ENCODE measurements around the gene RLN3. TPM values are rescaled to one million over a fixed set of nuclear protein-coding genes. Genes with fewer than 3 reads are reported as not detected.
A peak's percentile ranks its signal among the peaks of the same experiment; 100 is the strongest.

RLN3 gene
- total and polyA plus RNA-seq, 9 of the 15 experiments (the other 6 are each of a cell fraction or from before 2014, with no cell fraction given), result 0.31 to 1.2 (median 0.71) TPM; not detected in 6

DNA sequence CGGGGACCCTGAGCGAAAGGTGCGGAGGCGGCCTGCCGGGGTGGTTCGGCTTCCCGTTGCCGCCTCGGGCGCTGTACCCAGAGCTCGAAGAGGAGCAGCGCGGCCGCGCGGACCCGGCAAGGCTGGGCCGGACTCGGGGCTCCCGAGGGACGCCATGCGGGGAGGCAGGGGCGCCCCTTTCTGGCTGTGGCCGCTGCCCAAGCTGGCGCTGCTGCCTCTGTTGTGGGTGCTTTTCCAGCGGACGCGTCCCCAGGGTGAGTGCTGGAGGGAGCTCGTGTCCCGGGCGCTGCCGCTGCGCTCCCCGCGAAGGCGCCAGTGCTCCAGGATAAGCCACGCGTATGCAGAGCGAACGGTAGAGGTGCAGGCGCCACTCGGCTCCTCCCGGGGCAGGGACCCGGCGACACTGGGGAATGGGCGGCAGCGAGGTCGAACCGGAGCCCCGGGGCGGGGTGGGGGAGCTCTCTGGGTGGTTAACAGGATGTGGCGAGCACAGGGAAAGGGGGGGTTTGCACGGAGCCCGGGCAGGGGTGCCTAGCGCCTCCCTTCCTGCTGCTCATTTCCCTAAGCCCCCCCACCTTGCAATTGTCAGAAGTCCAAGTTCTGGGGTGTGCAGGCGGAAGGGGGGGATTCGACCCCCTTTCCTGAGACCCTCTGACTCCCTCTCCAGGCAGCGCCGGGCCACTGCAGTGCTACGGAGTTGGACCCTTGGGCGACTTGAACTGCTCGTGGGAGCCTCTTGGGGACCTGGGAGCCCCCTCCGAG is 4.0 kb downstream of the RLN3 start, which contains the start of gene IL27RA (continued):
- TF ChIP-seq RBBP5 (IDR thresholded peaks at IDR 0.05; ENCODE audit: borderline replicate concordance, insufficient read depth, low read length, poor library complexity, severe bottlenecking) (peak; percentile 78), ZNF778 (CRISPR knock-in tag; IDR thresholded peaks at IDR 0.05) (no peak), ARID1B (IDR thresholded peaks at IDR 0.05) (0 out of 2 replicates have a peak, but pooled peaks have one; percentile 43), BRD9 (IDR thresholded peaks at IDR 0.05; ENCODE audit: low read depth, partially characterized antibody) (peak; percentile 84), FUS (optimal IDR thresholded peaks at IDR 0.05; ENCODE audit: low read depth, low read length) (peak; percentile 81), MCM2 (IDR thresholded peaks at IDR 0.05; ENCODE audit: low read depth) (no peak), YY1 (IDR thresholded peaks at IDR 0.05; ENCODE audit: borderline replicate concordance in 1 of 3, control insufficient read depth in 1 of 3, extremely low read depth in 1 of 3, insufficient read depth in 3 of 3, insufficient read length in 1 of 3, insufficient replicate concordance in 2 of 3, low read depth in 1 of 3, low read length in 2 of 3) (peak in 2 of 3 experiments; percentile 15 to 22), RAD51 (IDR thresholded peaks at IDR 0.05; ENCODE audit: borderline replicate concordance, low read depth) (no peak), BRCA1 (IDR thresholded peaks at IDR 0.05) (no peak), BRCA1 (CRISPR knock-in tag; IDR thresholded peaks at IDR 0.05) (no peak), EGR1 (conservative IDR thresholded peaks at IDR 0.05) (peak; percentile 84), KDM2B (CRISPR knock-in tag; IDR thresholded peaks at IDR 0.05) (peak; percentile 36; the same call in 1 of the 2 replicates), POLR2H (tag; IDR thresholded peaks at IDR 0.05; ENCODE audit: low read depth) (no peak)
- TF ChIP-seq, protein P1, sequence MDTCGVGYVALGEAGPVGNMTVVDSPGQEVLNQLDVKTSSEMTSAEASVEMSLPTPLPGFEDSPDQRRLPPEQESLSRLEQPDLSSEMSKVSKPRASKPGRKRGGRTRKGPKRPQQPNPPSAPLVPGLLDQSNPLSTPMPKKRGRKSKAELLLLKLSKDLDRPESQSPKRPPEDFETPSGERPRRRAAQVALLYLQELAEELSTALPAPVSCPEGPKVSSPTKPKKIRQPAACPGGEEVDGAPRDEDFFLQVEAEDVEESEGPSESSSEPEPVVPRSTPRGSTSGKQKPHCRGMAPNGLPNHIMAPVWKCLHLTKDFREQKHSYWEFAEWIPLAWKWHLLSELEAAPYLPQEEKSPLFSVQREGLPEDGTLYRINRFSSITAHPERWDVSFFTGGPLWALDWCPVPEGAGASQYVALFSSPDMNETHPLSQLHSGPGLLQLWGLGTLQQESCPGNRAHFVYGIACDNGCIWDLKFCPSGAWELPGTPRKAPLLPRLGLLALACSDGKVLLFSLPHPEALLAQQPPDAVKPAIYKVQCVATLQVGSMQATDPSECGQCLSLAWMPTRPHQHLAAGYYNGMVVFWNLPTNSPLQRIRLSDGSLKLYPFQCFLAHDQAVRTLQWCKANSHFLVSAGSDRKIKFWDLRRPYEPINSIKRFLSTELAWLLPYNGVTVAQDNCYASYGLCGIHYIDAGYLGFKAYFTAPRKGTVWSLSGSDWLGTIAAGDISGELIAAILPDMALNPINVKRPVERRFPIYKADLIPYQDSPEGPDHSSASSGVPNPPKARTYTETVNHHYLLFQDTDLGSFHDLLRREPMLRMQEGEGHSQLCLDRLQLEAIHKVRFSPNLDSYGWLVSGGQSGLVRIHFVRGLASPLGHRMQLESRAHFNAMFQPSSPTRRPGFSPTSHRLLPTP (IDR thresholded peaks at IDR 0.05; ENCODE audit: borderline replicate concordance, extremely low read depth, insufficient read length), result no peak
- TF ChIP-seq, protein P2, sequence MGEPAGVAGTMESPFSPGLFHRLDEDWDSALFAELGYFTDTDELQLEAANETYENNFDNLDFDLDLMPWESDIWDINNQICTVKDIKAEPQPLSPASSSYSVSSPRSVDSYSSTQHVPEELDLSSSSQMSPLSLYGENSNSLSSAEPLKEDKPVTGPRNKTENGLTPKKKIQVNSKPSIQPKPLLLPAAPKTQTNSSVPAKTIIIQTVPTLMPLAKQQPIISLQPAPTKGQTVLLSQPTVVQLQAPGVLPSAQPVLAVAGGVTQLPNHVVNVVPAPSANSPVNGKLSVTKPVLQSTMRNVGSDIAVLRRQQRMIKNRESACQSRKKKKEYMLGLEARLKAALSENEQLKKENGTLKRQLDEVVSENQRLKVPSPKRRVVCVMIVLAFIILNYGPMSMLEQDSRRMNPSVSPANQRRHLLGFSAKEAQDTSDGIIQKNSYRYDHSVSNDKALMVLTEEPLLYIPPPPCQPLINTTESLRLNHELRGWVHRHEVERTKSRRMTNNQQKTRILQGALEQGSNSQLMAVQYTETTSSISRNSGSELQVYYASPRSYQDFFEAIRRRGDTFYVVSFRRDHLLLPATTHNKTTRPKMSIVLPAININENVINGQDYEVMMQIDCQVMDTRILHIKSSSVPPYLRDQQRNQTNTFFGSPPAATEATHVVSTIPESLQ (CRISPR knock-in tag; IDR thresholded peaks at IDR 0.05), result peak; percentile 69; the same call in 1 of the 2 replicates
- TF ChIP-seq, protein P3, sequence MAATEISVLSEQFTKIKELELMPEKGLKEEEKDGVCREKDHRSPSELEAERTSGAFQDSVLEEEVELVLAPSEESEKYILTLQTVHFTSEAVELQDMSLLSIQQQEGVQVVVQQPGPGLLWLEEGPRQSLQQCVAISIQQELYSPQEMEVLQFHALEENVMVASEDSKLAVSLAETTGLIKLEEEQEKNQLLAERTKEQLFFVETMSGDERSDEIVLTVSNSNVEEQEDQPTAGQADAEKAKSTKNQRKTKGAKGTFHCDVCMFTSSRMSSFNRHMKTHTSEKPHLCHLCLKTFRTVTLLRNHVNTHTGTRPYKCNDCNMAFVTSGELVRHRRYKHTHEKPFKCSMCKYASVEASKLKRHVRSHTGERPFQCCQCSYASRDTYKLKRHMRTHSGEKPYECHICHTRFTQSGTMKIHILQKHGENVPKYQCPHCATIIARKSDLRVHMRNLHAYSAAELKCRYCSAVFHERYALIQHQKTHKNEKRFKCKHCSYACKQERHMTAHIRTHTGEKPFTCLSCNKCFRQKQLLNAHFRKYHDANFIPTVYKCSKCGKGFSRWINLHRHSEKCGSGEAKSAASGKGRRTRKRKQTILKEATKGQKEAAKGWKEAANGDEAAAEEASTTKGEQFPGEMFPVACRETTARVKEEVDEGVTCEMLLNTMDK (IDR thresholded peaks at IDR 0.05; ENCODE audit: borderline replicate concordance, insufficient read depth, low read depth, low read length, poor library complexity, severe bottlenecking), result peak; percentile 3
- TF ChIP-seq, protein P4, sequence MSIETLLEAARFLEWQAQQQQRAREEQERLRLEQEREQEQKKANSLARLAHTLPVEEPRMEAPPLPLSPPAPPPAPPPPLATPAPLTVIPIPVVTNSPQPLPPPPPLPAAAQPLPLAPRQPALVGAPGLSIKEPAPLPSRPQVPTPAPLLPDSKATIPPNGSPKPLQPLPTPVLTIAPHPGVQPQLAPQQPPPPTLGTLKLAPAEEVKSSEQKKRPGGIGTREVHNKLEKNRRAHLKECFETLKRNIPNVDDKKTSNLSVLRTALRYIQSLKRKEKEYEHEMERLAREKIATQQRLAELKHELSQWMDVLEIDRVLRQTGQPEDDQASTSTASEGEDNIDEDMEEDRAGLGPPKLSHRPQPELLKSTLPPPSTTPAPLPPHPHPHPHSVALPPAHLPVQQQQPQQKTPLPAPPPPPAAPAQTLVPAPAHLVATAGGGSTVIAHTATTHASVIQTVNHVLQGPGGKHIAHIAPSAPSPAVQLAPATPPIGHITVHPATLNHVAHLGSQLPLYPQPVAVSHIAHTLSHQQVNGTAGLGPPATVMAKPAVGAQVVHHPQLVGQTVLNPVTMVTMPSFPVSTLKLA (conservative IDR thresholded peaks at IDR 0.05), result peak in 1 of 2 experiments; percentile 57; a peak in 3 of 4 replicates

Measured in K562 (cell line).